ENCODE data around the gene LDAH.

LDAH gene

GRCh38 chr2:20771299-20771698 lies 51.6 kb downstream of the LDAH start:
- DNase-seq: no peak

- DNase-seq: no peak
Measured at GRCh38 chr2:20766798-20767644, 55.9 kb downstream of the LDAH start.

- DNase-seq: no peak
Measured at GRCh38 chr2:20766213-20766612, 56.7 kb downstream of the LDAH start.

GRCh38 chr2:20762945-20763683 lies 59.8 kb downstream of the LDAH start:
- no peak for DNase-seq

- DNase-seq: no peak
Measured at GRCh38 chr2:20759487-20759886, 63.4 kb downstream of the LDAH start.

GRCh38 chr2:20758997-20759396 lies 63.9 kb downstream of the LDAH start:
- no peak for DNase-seq

- no peak for DNase-seq
Measured at GRCh38 chr2:20757405-20758090, 65.4 kb downstream of the LDAH start.

GRCh38 chr2:20755132-20755800 lies 67.6 kb downstream of the LDAH start:
- no peak for DNase-seq

GRCh38 chr2:20752293-20752692 lies 70.6 kb downstream of the LDAH start:
- DNase-seq: no peak

GRCh38 chr2:20747317-20747716 lies 75.6 kb downstream of the LDAH start:
- DNase-seq: no peak

- DNase-seq: no peak
Measured at GRCh38 chr2:20745924-20746555, 76.9 kb downstream of the LDAH start.

- DNase-seq: no peak
Measured at GRCh38 chr2:20744366-20745335, 78.2 kb downstream of the LDAH start.

- DNase-seq: no peak
Measured at GRCh38 chr2:20738772-20739171, 84.1 kb downstream of the LDAH start.

GRCh38 chr2:20737505-20737904 lies 85.4 kb downstream of the LDAH start:
- DNase-seq: peak; percentile 60 to 77

- DNase-seq: peak in 1 of 2 experiments; percentile 10
Measured at GRCh38 chr2:20728114-20728758, 94.7 kb downstream of the LDAH start.

- DNase-seq: no peak
Measured at GRCh38 chr2:20726913-20727312, 96.0 kb downstream of the LDAH start.

GRCh38 chr2:20725782-20726181 lies 97.1 kb downstream of the LDAH start:
- DNase-seq: no peak

GRCh38 chr2:20724500-20725053 lies 98.3 kb downstream of the LDAH start:
- no peak for DNase-seq

- DNase-seq: no peak
Measured at GRCh38 chr2:20723543-20723942, 99.4 kb downstream of the LDAH start.

GRCh38 chr2:20722592-20723240 lies 100.2 kb downstream of the LDAH start:
- no peak for DNase-seq
